HepG2 (cell line): Measurements from ENCODE around the gene SPNS1. TPM values are rescaled to one million over a fixed set of nuclear protein-coding genes. Genes with fewer than 3 reads are reported as not detected.

ENCODE experiments used
- CHCHD3 ChIP-seq: sonication (generic); formaldehyde crosslinking; IDR thresholded peaks from 2 replicates; pipeline ENCODE4 v1.8.0; 2022; ENCODE audit warnings: mild to moderate bottlenecking, missing genetic modification reagents, moderate library complexity
- FOXP1 ChIP-seq, 2 experiments: fragments of 450-650 bp in 1 of 2; IDR thresholded peaks; 2 replicates each; pipeline ENCODE4 v1.6.1; 2017 to 2018; ENCODE audit warnings: antibody characterized with exemption in 1 of 2
- HOXD1 ChIP-seq: sonication (generic); formaldehyde crosslinking; IDR thresholded peaks from 2 replicates; pipeline ENCODE4 v1.5.0; 2020; ENCODE audit warnings: missing genetic modification reagents
- KDM3A ChIP-seq: IDR thresholded peaks from 2 replicates; pipeline ENCODE4 v1.6.1; 2018; ENCODE audit warnings: low read depth, missing compliant biosample characterization
- MTA3 ChIP-seq: sonication (generic); formaldehyde crosslinking; IDR thresholded peaks from 2 replicates; pipeline ENCODE4 v1.4.0; 2020; ENCODE audit warnings: missing genetic modification reagents
- PAX8 ChIP-seq: sonication (generic); formaldehyde crosslinking; IDR thresholded peaks from 2 replicates; pipeline ENCODE4 v1.8.0; 2022; ENCODE audit warnings: mild to moderate bottlenecking, missing genetic modification reagents, borderline replicate concordance
- ZBTB38 ChIP-seq: sonication (generic); formaldehyde crosslinking; IDR thresholded peaks from 2 replicates; pipeline ENCODE4 v1.5.1; 2020; ENCODE audit warnings: mild to moderate bottlenecking, missing genetic modification reagents
- ZFP41 ChIP-seq: sonication (generic); formaldehyde crosslinking; IDR thresholded peaks from 2 replicates; pipeline ENCODE4 v1.4.0; 2020; ENCODE audit warnings: mild to moderate bottlenecking, missing genetic modification reagents, borderline replicate concordance
- ZNF274 ChIP-seq: sonication (generic); formaldehyde crosslinking; IDR thresholded peaks from 2 replicates; pipeline ENCODE4 v1.5.1; 2020; ENCODE audit warnings: mild to moderate bottlenecking, missing genetic modification reagents
- ZNF709 ChIP-seq: sonication (generic); formaldehyde crosslinking; IDR thresholded peaks from 2 replicates; pipeline ENCODE4 v1.5.0; 2020; ENCODE audit warnings: mild to moderate bottlenecking, missing genetic modification reagents
- polyA plus RNA-seq, 8 experiments: library from polyadenylated mRNA; depleted of rRNA in 3 of 8; stranded (reverse) in 7 of 8; unstranded in 1 of 8; fragments of >200 nt; fragmentation: Illumina TruSeq in 4 of 8; extraction: Trizol in 4 of 8; gene quantifications; 2 replicates each; pipeline versions ENCODE4 v1.2.1 to v1.2.3, GENCODE V29; 2011 to 2016; ENCODE audit warnings: low read depth in 4 of 8, missing spikeins in 1 of 8, mixed read lengths in 1 of 8; ENCODE audit not compliant: insufficient read depth in 1 of 8
- total RNA-seq, 5 experiments: library from RNA; depleted of rRNA; stranded (reverse); fragments of >200 nt; fragmentation: Illumina TruSeq; extraction: Trizol; gene quantifications; 2 replicates each; pipeline ENCODE4 v1.2.3, GENCODE V29; 2016; ENCODE audit warnings: low read depth in 1 of 5
- TF ChIP-seq, protein P1 (sequence below): sonication (generic); formaldehyde crosslinking; IDR thresholded peaks from 2 replicates; pipeline ENCODE4 v1.9.0; 2022; ENCODE audit warnings: low read depth, missing genetic modification reagents
- TF ChIP-seq, protein P2 (sequence below): sonication (generic); formaldehyde crosslinking; IDR thresholded peaks from 2 replicates; pipeline ENCODE4 v1.9.0; 2022; ENCODE audit warnings: missing genetic modification reagents, mild to moderate bottlenecking, borderline replicate concordance
- TF ChIP-seq, protein P3 (sequence below): sonication (generic); formaldehyde crosslinking; IDR thresholded peaks from 2 replicates; pipeline ENCODE4 v1.5.0; 2020; ENCODE audit warnings: mild to moderate bottlenecking, missing genetic modification reagents
- TF ChIP-seq, protein P4 (sequence below): sonication (generic); formaldehyde crosslinking; IDR thresholded peaks from 2 replicates; pipeline ENCODE4 v1.5.0; 2020; ENCODE audit warnings: mild to moderate bottlenecking, missing genetic modification reagents, borderline replicate concordance
- TF ChIP-seq, protein P5 (sequence below): sonication (generic); formaldehyde crosslinking; IDR thresholded peaks from 2 replicates; pipeline ENCODE4 v1.5.1; 2020; ENCODE audit warnings: missing genetic modification reagents, mild to moderate bottlenecking, borderline replicate concordance

SPNS1 gene
- total and polyA plus RNA-seq, 2 of the 13 experiments (the other 11 are each of a cell fraction or from before 2014, with no cell fraction given) = 25.6 to 38.8 TPM

DNA sequence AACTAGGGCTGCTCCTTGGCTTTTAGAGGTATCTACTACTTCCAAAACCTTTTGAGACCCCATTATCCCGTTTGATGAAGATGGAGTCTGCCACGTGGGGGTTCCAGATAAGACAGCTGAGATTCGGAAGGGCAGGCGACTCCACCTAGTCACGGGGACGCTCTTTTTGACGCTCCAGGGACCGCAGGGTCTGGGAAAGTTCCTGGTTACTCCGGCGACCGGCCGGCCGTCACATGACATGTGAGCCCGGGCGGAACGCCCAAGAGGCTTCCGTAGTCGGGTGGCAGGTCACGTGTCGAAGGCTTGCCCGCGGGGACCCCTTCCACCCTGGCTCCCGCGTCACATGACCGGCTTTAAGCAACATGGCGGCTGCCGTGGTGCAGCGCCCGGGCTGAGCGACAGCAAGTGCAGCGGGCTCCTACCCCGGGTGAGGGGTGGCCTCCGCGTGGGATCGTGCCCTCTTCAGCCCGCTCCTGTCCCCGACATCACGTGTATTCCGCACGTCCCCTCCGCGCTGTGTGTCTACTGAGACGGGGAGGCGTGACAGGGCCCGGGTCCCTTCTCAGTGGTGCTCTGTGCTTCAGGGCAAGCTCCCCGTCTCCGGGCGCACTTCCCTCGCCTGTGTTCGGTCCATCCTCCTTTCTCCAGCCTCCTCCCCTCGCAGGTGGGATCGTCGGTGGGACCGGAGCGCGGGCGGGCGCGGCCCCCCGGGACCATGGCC lies at the start of gene SPNS1 (continued):
- TF ChIP-seq ZBTB38 = peak; percentile 61; the same call in 1 of the 2 replicates
- TF ChIP-seq MTA3 (CRISPR knock-in tag) = no peak
- TF ChIP-seq ZFP41 = peak; percentile 83
- TF ChIP-seq PAX8 (CRISPR knock-in tag) = peak; percentile 89; the same call in 1 of the 2 replicates
- TF ChIP-seq CHCHD3 (CRISPR knock-in tag) = no peak
- TF ChIP-seq HOXD1 = peak; percentile 84; the same call in 1 of the 2 replicates
- TF ChIP-seq FOXP1 (IDR thresholded peaks at IDR 0.05) = no peak
- TF ChIP-seq FOXP1 (CRISPR knock-in tag; IDR thresholded peaks at IDR 0.05) = no peak
- TF ChIP-seq, protein P1, sequence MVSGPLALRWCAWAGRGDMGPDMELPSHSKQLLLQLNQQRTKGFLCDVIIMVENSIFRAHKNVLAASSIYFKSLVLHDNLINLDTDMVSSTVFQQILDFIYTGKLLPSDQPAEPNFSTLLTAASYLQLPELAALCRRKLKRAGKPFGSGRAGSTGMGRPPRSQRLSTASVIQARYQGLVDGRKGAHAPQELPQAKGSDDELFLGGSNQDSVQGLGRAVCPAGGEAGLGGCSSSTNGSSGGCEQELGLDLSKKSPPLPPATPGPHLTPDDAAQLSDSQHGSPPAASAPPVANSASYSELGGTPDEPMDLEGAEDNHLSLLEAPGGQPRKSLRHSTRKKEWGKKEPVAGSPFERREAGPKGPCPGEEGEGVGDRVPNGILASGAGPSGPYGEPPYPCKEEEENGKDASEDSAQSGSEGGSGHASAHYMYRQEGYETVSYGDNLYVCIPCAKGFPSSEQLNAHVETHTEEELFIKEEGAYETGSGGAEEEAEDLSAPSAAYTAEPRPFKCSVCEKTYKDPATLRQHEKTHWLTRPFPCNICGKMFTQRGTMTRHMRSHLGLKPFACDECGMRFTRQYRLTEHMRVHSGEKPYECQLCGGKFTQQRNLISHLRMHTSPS (CRISPR knock-in tag) = no peak; the same call in none of the 2 replicates
- TF ChIP-seq, protein P2, sequence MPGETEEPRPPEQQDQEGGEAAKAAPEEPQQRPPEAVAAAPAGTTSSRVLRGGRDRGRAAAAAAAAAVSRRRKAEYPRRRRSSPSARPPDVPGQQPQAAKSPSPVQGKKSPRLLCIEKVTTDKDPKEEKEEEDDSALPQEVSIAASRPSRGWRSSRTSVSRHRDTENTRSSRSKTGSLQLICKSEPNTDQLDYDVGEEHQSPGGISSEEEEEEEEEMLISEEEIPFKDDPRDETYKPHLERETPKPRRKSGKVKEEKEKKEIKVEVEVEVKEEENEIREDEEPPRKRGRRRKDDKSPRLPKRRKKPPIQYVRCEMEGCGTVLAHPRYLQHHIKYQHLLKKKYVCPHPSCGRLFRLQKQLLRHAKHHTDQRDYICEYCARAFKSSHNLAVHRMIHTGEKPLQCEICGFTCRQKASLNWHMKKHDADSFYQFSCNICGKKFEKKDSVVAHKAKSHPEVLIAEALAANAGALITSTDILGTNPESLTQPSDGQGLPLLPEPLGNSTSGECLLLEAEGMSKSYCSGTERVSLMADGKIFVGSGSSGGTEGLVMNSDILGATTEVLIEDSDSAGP (CRISPR knock-in tag) = peak; percentile 92
- TF ChIP-seq ZNF709 = peak; percentile 91
- TF ChIP-seq, protein P3, sequence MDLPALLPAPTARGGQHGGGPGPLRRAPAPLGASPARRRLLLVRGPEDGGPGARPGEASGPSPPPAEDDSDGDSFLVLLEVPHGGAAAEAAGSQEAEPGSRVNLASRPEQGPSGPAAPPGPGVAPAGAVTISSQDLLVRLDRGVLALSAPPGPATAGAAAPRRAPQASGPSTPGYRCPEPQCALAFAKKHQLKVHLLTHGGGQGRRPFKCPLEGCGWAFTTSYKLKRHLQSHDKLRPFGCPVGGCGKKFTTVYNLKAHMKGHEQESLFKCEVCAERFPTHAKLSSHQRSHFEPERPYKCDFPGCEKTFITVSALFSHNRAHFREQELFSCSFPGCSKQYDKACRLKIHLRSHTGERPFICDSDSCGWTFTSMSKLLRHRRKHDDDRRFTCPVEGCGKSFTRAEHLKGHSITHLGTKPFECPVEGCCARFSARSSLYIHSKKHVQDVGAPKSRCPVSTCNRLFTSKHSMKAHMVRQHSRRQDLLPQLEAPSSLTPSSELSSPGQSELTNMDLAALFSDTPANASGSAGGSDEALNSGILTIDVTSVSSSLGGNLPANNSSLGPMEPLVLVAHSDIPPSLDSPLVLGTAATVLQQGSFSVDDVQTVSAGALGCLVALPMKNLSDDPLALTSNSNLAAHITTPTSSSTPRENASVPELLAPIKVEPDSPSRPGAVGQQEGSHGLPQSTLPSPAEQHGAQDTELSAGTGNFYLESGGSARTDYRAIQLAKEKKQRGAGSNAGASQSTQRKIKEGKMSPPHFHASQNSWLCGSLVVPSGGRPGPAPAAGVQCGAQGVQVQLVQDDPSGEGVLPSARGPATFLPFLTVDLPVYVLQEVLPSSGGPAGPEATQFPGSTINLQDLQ (CRISPR knock-in tag) = no peak
- TF ChIP-seq ZNF274 (CRISPR knock-in tag) = no peak; the same call in 1 of the 2 replicates
- TF ChIP-seq, protein P4, sequence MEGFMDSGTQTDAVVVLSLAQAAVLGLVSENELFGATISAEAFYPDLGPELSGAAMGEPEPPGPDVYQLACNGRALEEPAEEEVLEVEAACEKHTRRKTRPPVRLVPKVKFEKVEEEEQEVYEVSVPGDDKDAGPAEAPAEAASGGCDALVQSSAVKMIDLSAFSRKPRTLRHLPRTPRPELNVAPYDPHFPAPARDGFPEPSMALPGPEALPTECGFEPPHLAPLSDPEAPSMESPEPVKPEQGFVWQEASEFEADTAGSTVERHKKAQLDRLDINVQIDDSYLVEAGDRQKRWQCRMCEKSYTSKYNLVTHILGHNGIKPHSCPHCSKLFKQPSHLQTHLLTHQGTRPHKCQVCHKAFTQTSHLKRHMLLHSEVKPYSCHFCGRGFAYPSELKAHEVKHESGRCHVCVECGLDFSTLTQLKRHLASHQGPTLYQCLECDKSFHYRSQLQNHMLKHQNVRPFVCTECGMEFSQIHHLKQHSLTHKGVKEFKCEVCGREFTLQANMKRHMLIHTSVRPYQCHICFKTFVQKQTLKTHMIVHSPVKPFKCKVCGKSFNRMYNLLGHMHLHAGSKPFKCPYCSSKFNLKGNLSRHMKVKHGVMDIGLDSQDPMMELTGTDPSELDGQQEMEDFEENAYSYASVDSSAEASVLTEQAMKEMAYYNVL = peak; percentile 72; the same call in 1 of the 2 replicates
- TF ChIP-seq KDM3A (CRISPR knock-in tag) = peak; percentile 85
- TF ChIP-seq, protein P5, sequence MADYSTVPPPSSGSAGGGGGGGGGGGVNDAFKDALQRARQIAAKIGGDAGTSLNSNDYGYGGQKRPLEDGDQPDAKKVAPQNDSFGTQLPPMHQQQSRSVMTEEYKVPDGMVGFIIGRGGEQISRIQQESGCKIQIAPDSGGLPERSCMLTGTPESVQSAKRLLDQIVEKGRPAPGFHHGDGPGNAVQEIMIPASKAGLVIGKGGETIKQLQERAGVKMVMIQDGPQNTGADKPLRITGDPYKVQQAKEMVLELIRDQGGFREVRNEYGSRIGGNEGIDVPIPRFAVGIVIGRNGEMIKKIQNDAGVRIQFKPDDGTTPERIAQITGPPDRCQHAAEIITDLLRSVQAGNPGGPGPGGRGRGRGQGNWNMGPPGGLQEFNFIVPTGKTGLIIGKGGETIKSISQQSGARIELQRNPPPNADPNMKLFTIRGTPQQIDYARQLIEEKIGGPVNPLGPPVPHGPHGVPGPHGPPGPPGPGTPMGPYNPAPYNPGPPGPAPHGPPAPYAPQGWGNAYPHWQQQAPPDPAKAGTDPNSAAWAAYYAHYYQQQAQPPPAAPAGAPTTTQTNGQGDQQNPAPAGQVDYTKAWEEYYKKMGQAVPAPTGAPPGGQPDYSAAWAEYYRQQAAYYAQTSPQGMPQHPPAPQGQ = 0 out of 2 replicates have a peak, but pooled peaks have one; percentile 59
